ENCODE results near the gene DNMBP.
A peak's percentile ranks its signal among the peaks of the same experiment; 100 is the strongest.
"Not testable (repeated sequence)": the region's sequence is repeated elsewhere in the genome, so short reads cannot be mapped to it uniquely, and the experiment has no call there.

DNMBP gene

DNA sequence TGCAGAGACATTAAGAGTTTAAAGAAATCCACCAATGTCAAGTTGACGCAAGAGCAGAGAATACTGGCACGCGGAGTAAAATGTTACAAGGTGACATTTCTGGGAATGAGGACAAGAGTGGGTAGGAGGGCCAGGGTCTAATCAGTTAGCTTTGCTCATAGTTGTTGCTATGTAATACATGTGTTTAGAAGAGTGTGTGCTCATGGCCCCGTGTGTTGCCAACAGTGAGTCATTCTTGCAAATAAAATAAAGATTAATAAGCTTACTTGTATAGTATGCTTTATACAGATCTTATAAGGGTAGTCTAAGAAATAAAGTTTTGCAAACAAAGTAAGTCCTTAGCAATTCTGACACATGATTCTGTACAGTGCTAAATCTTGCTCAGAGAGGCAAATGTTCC lies 64.5 kb downstream of the DNMBP start:
- peak; percentile 93 for DNase-seq (ENCODE audit: low read depth)

DNA sequence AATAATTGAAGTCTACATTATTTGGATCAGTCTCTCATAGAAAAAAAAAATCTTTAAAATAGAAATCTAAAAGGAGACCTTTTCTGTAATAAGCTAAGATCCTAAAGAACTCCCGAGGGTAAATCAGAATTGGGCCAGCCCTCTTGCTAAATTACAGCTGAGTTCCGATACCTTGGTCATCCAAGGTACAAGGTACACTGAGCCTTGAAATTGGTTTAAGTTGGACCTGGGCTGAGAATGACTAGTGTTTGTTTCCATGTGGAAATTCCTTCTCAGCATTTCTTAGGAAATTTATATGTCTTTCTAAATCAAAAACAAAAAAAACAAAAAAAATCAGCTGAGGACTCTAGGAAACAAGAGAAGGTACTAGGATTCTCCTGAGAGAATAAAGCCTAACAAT lies 64.9 kb downstream of the DNMBP start:
- no peak for DNase-seq (ENCODE audit: low read depth)

DNA sequence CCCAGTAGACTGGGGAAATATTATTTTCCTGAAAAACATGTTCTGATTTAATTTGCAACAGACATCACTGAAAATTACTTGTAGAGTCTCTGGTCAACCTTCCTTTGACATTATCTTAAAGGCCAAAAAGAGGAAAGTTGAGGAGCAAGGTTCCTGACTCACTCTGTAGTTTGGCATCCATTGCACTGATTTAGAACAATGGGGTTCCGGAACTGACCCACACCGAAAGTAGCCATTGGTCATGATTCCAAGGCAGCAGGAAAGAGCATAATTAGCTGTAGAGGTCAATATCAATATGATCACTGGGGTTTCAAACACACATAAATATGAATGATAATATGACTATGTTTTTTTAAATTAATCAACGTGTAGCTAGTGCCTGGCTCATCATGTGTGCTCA lies 65.8 kb downstream of the DNMBP start:
- no peak for DNase-seq (ENCODE audit: low read depth)

DNA sequence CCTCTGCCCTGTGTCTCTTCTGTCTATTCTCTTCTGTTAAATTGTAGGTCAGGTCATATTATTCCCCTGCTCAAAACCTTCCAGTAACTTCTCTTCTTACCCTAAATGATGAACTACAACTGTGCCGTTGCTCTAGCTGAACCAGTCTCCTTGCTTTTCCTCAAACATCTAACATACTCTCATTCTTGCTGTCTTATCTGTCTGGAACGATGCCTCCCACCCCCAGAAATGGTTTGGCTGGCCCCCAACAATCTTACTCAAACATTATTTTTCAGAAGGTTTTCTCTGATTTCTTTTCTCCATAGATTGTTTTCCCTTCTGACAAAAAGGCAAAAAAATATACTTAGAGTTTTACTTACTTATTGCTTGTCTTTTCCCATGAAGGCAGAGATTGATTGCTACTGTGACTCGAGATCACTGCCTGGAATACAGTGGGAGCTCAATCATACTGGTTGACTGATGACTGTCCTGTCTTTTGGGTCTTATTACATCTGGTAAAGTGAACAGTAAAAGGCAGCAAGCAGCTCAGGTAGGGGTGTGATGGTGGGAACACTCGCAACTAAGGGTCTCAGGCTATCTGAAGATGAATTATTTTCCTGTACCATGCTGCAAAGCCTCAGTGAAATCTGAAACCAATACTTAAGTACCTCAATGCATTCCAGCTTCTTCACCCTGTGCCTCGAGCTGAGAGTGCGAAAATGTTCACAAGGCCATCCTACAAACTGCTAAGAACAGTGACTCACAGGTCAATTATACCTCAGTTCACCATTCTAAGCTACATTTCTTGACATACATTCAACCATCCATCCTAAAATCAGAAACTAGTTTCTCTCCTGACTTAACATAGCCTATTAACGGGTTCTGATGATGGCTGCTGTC lies 67.6 kb downstream of the DNMBP start:
- DNase-seq (ENCODE audit: low read depth): peak; percentile 96

DNA sequence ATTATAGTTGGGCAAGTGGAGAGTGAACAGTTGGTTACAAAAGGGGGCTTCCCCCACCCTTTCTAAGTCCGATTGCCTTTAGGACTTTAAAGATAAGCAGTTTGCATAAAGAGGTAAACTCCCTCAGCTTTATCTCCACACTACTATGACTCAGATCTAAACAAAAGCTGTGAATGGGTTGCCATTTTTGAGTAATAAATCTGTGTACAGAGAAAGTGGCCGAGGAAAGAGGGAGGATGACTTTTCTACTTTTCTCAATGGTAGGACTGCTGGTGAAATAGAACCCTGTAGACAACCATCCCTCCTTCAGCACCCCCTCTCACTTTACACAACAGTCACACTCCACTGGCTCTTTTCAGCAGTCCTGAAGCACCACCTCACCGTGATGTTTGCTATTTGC lies 71.2 kb downstream of the DNMBP start:
- DNase-seq (ENCODE audit: low read depth): peak; percentile 63

DNA sequence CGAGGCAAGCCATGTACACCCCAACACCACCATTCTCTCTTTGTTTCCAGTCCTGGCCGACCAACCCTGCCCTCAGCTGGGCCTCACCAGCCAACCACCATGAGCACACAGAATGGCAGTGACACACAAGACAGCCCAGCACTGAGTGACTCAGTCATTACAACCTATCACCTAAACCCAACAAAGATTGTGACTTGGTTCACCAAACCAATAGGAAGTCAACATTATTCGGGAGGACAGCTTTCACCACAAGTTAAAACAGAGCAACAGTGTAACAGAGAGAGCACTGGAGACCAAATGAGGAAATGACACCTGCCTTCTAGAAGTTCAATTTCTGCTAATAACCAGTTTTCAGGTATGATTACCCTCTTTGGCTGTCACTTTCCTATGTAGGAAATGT lies 72.1 kb downstream of the DNMBP start:
- no peak for DNase-seq (ENCODE audit: low read depth)

DNA sequence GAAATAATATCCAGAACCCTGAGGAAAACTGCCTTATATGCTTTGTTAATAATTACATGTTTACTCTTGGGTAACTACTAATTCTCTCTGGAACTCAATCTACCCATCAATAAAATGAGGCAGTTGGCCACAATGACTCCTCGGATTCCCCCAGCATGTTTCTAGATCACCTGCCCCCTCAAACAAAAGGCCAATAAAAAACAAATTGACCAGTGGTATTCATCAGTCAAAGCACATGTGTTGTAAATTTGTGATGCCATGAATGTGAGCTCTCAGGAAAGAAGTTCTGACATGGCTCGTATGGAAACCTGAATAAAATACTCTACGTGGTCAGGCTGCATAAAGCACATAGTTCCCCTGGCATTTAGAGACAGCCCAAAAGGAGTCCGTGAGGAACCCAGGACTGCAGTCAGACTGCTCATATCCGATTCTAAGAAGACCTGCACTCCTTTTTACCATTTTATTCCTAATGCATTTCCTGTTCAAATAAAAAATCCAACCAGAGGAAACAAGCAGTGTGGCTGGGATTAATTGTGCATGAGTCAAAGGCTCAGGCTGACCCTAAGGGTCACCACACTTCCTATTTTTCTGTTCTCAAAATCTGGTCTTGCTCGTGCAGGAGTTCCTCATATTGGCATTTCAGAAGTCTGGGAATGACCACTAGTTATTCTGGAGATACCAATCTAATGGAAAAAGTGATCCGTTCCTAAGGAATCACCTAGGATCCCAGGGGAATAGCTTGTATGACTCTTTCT lies 77.4 kb downstream of the DNMBP start:
- not testable (repeated sequence) for DNase-seq (ENCODE audit: low read depth)

DNA sequence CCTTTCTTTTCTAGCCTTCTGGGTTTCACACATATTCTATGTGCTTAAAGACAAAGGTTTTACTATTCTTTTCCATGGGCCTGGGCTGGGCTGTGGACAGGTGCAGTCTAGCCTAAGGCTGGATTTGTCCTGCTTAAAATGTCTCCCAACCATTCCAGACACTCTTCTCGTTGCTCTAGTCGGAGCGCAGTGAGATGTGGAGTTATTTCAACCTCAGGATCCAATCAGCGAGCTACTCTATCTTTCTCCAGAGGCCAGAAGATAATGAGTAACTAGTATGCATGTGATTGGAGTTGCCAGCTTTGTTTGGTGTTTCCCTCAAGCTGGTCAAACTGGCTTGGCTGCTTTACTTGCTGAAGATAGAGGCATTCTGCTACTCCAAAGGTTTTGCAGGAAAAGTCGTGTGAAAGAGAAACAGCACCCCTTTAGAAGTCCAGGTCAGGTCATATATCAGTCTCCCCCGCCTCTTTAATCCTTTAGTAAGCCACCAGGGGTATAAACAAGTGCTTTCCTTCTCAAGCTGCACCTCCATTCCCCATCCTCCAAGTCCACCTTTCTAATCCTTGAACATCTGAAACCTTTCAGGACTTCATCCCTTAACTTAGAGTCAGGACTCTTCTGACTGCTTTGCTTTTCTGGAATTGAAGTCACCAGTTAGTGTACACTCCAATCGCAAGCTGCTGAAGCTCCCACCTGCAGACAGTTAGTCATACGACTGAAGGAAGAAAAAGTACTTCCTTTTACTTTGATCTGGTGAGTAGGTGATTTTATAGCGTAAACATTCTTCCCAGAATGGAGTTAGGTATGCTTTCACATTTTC lies 78.8 kb downstream of the DNMBP start:
- peak; percentile 59 for DNase-seq (ENCODE audit: low read depth)

DNA sequence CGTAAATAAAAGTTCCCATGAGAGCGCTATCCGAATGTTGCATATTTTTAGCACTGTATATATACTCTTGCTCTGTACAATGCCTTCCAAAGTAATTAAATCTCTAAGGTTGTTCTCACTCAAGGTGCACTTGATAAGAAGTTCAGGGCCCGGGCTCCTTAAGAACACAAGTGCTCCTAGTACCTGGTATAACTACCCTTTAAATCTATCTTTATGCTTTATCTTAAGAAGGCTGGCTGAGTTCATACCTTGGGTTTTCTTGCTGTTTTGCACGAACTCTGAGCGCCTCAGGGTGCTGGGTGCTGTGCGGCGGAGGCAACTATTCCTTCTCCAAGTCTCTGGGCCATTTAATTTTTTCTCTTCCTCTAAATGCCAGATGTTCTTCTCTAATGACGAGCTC lies 80.4 kb downstream of the DNMBP start:
- no peak for DNase-seq (ENCODE audit: low read depth)

DNA sequence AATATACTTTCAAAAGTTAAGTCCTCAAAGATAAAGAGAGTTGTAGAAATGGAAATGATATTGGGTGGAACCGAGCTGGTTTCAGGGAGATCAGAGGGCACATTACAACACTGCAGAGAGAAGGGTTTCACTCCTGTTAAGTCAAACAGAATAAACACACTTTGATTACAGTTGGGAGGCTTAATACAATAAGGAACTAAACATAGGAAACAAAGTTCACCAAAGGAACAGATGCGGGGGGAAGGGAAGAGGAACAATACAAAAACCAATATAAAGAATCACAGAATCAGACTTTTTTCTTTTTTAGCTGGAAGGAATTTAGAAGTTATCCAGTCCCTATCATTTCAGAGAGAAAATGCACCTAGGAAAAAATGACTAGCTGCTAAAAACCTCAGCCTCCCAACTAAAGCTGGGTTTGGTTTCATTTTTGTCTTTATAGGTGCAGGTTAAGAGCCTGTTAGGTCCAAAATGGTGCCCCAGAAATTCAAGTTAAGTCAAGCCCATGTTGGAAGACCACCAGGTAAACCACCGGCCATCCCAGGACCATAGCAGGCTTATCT lies 81.9 kb downstream of the DNMBP start:
- DNase-seq (ENCODE audit: low read depth): peak; percentile 44

DNA sequence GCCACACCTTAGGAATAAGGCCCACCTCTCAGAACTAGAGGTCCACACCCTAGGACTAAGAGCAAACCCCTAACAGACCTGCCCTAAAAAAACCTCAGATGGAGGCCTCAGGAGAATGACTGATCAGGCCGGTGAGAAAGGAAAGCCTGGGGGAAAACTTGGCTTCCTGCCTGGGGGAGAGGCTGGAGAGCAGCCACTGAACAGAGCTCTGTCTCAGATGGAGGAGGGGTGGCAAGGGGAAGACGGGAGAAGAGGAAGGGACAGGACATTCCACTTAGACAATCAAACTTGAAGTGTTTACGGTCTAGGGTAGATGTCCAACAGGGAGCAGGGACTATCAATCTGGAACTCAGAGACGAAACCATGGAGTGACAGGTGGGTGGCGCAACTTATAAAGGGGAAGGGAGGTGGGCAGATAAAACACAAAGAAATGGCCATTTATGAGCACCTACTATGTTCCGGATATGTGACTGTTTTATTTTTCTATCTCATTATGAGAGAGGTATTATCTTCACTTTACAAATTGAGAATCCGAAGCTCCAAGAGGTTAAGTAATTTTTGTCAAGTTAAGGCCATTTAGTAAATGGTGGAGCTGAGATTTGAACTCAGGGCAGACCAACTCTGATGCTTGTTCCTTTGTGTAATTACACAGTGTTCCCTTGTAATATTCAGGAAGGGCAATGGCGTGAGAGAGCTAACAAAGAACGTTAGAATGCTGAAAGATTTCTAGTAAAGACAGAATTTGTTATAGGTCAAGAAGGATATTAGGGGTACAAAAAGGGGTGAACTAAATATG lies 82.6 kb downstream of the DNMBP start:
- DNase-seq (ENCODE audit: low read depth): peak; percentile 69

DNA sequence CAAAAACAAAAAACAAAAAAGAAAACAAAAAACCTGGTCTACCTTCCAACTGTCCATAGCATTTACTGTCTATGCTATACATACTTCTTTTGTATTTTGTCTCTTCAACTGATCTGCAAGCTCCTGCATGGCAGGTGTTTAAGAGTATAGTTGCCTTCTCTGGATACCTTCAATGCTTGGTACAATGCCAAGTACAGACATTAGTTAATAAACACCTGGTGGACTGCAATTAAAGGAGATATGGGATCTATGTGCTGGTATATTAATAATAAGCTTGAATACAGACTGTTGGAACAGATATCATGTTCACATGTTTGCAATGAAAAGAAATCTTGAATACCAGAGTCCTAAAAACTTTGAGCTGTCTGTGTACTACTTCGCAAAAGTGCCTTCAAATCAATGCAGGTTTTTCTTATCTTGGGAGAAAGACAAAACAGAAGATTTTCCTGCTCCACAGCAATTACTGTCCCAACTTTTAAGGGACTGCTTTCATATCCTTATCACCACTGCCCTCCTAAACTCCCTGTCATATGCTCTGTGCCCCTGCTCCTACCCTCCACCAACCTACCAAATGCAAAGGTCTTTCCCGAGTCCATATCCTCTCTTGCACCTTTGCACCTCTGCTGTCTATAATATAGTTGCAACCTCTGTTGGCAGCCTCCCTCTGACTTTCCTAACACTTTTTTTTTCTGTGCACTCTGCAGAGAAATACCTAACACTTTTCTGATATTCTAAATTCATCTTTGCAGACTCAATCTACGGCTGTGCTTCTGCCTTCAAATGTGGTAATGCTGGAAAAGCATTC lies 85.1 kb downstream of the DNMBP start:
- no peak for DNase-seq (ENCODE audit: low read depth)

DNA sequence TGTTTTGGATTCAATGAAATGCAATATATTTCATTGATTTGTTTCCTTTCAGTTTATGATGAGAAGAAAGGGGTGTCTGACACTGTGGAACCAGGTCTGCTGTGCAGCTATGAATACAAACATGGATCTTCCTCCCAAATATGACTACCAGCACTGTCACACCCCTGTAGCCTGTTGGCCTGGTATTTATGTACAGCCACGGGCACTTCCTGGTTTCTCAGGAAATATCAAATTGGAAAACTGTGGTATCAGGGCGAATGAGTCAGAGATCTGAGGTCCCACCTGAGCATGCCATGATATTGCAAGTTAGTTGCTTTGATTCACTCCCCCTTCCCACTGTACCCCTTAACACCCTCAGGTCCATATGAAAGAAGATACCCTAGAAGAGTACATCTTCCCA lies 87.8 kb downstream of the DNMBP start:
- no peak for DNase-seq (ENCODE audit: low read depth)

DNA sequence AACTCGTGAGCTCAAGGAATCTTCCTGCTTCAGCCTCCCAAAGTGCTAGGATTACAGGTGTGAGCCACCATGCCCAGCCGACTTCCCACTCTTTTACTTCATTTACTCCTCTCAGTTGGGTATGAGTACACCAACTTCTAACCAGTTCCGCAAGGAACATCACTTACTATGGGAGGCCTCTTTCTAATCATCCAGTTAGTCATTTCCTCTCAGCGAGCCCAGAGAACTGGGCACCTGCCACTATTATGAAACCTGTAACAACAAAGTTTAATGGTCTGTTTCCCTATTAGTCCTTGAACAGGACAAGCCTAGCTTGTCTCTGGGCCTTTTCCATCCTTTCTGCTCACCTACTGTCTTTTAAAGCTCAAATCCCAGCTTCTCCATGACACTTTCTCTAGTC lies 88.8 kb downstream of the DNMBP start:
- DNase-seq (ENCODE audit: low read depth): peak; percentile 82

DNA sequence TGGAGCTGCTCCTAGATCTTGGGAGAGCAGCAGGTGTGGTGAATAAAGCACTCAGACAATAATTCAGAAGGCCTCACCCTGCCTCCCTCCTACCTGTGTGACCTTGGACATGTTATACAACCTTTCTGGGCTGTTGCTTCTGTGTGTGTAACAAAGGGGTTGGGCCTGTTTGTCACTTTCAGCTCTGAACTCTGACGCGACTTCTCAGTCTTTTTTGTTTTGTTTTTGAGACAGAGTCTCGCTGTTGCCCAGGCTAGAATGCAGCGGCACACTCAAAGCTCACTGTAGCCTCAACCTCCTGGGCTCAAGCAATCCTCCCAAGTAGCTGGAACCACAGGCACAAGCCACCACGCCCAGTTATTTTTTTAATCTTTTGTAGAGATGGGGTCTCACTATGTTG lies 89.3 kb downstream of the DNMBP start:
- DNase-seq (ENCODE audit: low read depth): no peak

DNA sequence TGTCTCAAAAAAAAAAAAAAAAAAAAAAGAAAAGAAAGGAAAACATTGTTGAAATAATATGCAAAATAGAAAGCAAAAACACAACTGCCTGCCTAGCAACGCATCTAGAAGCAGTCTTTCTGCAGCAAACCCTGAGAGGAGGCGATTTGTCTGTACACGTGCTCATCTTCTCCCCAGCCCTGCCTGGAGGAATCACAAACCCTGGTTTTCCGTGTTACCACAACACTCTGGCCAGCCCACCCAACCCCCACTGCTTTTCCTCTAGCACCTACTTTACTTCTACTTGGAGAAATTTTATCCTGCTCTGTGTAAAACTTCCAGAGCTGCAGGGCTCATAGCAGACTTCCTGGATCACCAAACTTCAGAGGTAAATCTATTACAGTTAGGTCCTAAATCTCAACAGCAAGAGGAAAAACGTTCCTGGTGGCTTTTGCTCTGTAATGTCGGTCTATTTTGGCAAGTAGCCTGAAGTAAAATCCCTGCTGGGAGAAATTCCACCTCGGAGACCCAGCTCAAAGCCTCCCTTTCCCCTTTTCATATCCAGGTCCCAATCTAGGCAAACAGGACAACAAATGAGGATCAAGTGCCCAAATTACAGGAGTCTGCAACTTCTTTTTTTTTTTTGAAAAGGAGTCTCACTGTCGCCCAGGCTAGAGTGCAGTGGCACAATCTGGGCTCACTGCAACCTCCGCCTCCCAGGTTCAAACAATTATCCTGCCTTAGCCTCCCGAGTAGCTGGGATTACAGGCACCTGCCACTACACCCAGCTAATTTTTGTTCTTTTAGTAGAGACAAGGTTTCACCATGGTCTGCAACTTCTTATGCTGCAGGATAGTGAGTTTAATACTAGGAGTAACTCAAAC lies 91.6 kb downstream of the DNMBP start:
- peak; percentile 83 for DNase-seq (ENCODE audit: low read depth)

DNA sequence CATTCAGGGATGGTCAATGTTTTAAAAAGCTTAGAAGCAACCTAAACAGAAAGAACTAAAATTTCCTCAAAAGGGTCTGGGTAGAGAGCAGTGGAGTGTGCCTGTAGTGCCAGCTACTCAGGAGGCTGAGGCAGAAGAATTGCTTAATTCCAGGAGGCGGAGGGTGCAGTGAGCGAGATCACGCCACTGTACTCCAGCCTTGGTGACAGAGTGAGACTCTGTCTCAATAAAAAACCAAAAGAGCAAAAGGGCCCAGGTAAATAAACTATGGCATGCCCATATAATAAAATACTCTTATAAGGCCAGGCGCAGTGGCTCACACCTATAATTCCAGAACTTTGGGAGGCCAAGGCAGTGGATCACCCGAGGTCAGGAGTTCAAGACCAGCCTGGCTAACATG lies 93.0 kb downstream of the DNMBP start:
- no peak for DNase-seq (ENCODE audit: low read depth)

DNA sequence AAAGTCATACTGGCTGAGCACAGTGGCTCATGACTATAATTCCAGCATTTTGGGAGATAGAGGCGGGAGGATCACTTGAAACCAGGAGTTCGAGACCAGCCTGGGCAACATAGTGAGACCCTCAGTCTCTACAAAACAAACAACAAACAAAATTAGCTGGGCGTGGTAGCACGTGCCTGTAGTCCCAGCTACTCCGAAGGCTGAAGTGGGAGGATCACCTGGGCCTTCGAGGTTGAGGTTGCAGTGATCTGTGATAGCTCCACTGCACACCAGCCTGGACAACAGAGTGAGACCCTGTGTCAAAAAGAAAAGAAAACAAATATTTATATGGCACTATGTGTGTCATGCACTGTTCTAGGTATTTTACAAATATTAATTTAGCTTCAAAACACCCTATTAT lies 94.3 kb downstream of the DNMBP start:
- no peak for DNase-seq (ENCODE audit: low read depth)

DNA sequence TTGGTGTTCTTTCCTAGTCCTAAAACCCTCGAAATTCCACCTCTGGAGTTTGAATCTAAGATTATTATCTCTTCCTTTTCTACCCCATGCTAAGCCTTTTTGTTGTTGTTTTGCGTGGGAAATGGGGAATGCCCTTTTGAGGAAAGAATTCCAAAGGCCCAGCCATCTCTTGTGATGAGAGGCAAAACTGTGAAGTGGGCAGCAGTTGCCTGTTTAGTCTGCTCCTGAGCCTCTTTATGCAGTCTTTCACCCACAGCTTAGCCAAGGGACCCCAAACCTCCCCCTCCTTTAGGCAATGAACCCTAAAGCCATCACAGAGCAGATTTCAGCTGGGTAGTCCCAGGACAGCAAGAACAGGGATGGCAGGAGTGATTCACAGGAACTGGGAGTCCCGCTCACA lies 95.5 kb downstream of the DNMBP start:
- DNase-seq (ENCODE audit: low read depth): no peak

DNA sequence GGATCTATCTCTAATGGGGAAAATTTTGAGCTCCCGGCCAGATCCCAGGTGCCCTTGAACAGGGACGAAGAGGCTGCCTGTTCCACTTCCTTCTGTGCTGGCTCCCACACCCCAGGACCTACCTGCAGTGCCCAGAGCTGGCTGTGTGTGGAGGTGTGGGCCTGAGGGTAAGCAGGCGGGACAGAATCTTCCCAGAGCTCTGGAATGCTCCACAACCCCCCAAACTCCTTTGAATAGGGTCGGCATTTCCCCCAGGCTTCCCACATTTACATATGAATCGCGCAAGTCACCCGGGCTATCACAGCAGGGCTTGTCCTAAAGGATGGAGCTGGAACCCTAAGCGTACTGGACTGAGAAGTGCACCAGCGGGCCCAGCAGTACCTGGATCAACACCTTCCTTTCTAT lies 95.9 kb downstream of the DNMBP start:
- no peak for DNase-seq (ENCODE audit: low read depth)

All from iris pigment epithelial cell (primary cell).